GM12892 (cell line): Measurements from ENCODE around the gene NLRC5.
"Not testable (repeated sequence)": the region's sequence is repeated elsewhere in the genome, so short reads cannot be mapped to it uniquely, and the experiment has no call there.

ENCODE experiments used
- DNase-seq: peaks from one replicate; pipeline ENCODE4 v3.0.0; 2011; ENCODE audit not compliant: insufficient read length
- FAIRE-seq: peaks from 2 replicates; lab custom pipeline; 2011; peaks lifted over from hg19 to GRCh38; lab: Jason Lieb, UNC
- POLR2A ChIP-seq: IDR thresholded peaks from 2 replicates; pipeline ENCODE4 v1.6.1; 2011; ENCODE audit warnings: low read depth, low read length, control low read depth
- POLR2AphosphoS5 ChIP-seq: IDR thresholded peaks from 2 replicates; pipeline ENCODE4 v1.6.1; 2011; ENCODE audit warnings: low read depth, low read length, control low read depth
- TAF1 ChIP-seq: IDR thresholded peaks from 2 replicates; pipeline ENCODE4 v1.6.1; 2011; ENCODE audit warnings: low read depth, mild to moderate bottlenecking, control low read depth, low read length, borderline replicate concordance

The NLRC5 gene

DNA sequence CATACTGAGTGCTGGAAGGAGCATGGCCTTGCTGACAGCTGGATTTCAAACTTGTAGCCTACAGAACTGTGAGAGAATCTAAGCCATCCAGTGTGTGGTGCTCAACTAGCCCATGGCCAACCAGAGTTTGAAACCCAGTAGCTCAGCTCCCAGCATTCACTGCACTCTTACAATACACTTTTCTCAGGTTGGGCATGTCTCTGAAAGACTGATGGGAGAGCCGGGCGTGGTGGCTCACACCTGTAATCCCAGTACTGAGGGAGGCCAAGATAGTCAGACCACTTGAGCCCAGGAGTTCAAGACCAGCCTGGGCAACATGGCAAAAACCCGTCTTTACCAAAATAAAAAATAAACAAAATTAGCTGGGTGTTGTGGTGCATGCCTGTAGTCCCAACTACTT, 106.8 kb downstream of the NLRC5 start:
- DNase-seq = no peak
- no peak for TF ChIP-seq TAF1
- no peak for FAIRE-seq

DNA sequence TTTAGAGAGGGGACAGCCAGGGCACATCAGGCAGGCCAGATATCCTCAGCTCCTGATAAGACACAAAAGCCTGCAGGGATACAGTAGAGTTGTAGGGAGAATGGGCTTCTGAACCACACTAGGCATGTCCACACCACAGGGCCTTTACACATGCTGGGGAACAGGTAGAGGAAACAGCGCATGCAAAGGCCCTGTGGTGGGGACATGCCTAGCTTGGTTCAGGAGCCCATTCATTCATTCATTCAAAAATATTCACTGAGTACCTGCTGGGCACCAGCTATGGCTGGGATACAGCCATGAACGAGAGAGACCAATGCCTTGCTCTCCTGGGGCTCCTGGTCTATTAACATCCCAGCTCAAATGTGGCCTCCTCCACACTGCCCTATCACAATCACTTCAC, 107.4 kb downstream of the NLRC5 start:
- DNase-seq (no peak), FAIRE-seq (no peak)
- TF ChIP-seq POLR2A = no peak
- TF ChIP-seq POLR2AphosphoS5 = no peak
- no peak for TF ChIP-seq TAF1

DNA sequence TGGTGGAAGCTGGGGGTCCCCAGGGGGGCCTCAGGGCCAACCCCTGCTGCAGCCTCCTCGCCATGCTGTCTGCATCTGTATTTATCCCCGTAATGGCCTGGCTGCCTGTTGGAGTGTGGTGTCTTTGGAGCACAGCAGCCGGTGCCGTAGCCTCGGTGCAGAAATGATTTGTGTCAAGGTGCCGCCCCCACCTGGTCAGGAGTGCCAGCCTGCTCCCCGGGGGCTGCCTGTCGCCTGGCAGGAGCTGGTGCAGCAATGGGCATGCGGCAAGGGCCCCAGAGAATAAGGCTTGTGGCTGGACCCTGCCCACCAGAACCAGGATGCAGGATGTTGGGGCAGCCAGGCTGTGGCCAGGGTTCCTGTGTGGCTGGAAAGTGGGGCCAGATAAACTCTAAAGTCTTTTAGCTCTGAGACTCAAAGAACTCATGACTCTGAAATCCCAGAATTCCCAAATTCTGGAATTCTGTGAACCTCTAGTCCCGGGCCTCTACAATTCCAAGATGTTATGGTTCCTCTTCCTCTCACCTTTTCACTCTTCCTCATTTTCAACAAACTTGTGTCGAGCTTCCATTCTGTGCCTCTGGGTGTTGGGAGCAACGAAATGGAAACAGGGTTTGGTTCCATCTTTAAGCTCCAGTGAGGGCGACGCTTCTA, 109.0 kb downstream of the NLRC5 start:
- TF ChIP-seq POLR2AphosphoS5 (no peak), POLR2A (no peak), TAF1 (no peak)
- no peak for DNase-seq
- no peak for FAIRE-seq

DNA sequence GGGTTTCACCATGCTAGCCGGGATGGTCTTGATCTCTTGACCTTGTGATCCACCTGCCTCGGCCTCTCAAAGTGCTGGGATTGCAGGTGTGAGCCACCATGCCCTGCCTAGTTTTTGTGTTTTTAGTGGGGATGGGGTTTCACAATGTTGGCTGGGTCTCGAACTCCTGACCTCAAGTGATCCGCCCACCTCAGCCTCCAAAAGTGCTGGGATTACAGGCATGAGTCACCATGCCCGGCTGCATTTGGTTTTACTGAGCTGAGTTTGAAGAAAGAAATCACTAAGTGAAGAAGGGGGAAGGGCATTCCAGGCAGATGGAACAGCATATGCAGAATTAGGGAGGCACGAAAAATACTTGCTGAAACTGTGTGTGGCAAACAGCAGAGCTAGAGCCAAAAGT, 110.6 kb downstream of the NLRC5 start:
- not testable (repeated sequence) for FAIRE-seq, DNase-seq

DNA sequence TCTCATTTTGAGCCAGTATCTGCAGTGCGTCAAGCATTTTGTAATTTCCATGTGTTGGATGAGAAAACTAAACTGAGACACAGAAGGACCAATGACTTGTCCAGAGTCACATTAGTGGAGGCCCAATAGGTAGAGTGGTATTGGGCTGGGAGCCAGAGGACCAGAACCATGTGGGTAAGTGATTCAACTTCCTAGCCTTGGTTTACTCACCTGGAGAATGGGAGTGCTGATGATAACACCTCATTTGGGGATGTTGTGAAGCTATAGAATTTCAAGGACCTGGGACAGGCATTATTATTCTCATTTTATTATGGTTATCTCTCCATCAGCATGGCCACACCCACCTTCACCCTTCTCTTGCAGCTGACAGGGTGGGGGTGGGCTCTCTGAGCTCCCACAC, 111.1 kb downstream of the NLRC5 start:
- DNase-seq (no peak), FAIRE-seq (no peak)
- no peak for TF ChIP-seq POLR2A
- no peak for TF ChIP-seq POLR2AphosphoS5
- TF ChIP-seq TAF1 = no peak

DNA sequence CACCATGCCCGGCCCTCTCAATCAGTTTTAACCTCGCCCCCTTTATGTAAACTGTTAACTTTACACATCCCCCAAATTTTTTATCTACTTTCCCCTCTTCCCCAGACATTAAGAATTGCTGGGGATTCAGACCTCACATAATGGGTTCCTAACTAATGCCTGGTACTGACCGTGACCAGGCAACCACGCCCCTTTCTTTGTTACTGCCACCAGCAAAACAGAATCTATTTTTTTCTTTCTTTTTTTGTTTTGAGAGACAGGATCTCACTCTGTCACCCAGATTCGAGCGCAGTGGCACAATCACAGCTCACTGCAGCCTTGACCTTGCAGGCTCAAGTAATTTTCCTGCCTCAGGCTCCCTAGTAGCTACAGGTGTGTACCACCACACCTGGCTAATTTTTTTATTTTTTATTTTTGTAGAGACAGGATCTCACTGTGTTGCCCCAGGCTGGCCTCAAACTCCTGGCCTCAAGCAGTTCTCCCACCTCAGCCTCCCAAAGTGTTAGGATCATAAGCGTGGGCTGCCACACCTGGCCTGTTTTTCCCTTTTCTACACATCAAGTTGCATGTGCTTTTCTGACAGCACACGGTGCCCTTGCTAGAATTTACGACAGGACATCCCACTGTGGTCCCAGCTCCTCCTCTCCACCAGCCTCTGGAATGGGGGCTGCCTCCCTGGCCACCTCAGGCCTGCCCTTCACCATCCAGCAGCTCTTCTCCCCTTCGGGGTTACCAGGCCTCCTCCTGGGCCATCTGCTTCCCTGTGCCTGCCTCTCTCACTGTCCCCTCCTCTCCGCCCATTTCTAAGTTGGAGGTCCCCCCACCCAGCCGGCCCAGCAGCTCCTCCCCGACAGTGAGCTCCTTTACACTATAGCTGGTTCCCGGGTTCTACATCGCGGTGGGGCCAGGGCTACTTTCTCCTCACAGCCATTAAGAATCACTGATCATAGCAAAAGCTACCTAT, 113.8 kb downstream of the NLRC5 start:
- FAIRE-seq (no peak), DNase-seq (no peak)
- no peak for TF ChIP-seq POLR2A
- TF ChIP-seq POLR2AphosphoS5 = no peak
- no peak for TF ChIP-seq TAF1

DNA sequence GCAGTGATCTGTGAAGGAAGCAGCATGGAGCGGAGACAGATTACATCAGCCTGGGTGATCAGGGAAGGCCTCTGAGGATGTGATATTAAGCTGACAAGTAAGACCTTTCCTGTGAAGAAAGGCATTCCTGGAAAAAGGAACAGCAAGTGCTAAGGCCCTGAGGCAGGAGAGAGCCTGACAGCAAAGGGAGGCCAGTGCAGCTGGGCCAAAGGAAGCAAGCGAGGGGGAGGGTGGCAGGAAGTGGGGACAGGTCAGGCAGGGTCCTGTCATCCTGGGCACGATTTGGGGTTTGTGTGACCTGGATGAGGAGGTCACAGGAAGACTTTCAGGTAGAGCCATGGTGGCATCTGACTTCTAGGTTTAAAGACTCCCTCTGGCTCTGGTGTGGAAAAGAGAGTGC, 115.3 kb downstream of the NLRC5 start:
- FAIRE-seq (peak; percentile 46), DNase-seq (no peak)
- TF ChIP-seq TAF1 (no peak), POLR2A (no peak), POLR2AphosphoS5 (no peak)

DNA sequence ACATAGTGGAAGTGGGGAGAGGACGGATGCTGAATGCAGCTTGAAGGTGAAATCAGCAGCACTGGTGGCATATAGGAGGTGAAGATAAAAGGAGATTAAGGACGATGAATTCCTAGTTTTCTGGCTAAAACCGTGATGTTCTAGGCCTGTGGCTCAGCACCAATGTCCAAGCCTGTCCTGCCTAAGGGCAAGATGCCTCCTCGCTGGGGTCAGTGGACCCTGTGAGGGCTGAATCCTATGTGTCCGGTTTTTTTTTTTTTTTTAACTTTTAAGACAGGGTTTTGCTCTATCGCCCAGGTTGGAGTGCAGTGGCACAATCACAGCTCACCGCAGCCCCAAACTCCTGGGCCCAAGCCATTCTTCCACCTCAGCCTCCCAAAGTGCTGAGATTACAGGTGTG, 115.8 kb downstream of the NLRC5 start:
- peak; percentile 40 for FAIRE-seq
- no peak for TF ChIP-seq POLR2AphosphoS5
- no peak for TF ChIP-seq TAF1
- TF ChIP-seq POLR2A = no peak
- no peak for DNase-seq

DNA sequence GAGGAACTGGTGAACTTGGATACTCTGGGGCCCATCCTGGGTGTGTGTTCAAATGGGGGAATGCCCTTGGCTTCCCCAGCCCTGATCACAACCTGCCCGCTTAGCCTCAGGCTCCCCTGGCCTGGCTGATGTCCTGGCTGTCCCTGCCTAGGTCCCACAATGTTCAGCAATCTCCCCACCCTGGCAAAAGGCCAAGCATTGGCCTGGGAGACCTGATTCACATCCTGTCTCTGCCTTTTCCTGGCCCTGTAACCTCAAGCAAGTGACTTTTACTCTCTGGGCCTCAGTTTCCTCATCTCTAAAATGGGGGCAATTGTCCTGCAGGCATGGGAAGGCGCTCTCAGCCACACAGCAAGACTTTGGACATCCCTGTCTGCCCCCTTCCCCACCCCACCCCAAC, 117.4 kb downstream of the NLRC5 start:
- FAIRE-seq (no peak), DNase-seq (no peak)
- TF ChIP-seq POLR2AphosphoS5 = no peak
- no peak for TF ChIP-seq TAF1
- no peak for TF ChIP-seq POLR2A

DNA sequence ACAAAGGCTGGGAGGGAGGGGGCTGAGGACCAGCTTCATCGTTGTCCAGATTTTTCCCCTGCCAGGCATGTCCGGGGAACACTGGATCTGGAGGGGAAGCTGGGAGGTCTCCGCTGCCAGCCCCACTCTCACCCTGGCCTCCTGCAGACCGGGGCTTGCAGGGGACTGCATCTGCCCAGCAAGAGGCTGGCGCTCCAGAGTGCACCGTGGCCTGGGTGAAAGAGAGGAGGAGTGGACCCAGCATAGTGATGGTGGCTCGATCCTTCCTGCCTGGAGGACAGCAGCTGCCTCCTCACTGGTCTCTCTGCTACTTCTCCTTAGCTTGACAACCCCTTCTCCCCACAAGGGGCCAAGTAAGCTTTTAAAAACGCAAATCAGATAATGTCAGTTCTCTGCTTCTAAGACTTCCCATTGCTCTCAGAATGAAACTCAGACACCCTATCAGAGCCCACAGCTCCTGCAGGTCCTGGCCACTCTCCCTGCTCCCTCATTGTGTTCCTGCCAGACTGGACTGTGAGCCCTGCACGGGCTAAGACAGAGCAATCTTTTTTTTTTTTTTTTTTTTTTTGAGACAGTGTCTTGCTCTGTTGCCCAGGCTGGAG, 118.1 kb downstream of the NLRC5 start:
- FAIRE-seq (no peak), DNase-seq (no peak)
- TF ChIP-seq POLR2A (no peak), TAF1 (no peak), POLR2AphosphoS5 (no peak)

DNA sequence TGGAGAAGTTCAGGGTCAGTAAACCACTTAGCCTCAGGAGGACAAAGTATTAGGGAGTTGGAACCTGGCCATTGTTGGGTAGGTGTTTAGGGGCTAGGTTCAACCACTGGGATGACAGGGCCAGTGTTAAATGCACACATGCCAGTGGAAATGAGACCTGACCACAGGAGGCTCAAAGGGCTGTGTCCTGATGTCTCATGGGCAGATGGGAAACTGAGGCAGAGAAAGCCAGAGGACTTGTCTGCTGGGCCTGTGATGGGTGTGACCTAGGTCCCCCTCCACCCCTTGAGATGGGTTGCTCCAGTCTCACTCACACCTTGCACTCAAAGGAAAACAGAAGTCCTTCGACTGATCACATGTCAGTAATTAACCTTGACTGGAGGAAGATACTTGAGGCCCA, 119.1 kb downstream of the NLRC5 start:
- FAIRE-seq = no peak
- TF ChIP-seq POLR2AphosphoS5 = no peak
- no peak for TF ChIP-seq POLR2A
- TF ChIP-seq TAF1 = no peak
- no peak for DNase-seq

DNA sequence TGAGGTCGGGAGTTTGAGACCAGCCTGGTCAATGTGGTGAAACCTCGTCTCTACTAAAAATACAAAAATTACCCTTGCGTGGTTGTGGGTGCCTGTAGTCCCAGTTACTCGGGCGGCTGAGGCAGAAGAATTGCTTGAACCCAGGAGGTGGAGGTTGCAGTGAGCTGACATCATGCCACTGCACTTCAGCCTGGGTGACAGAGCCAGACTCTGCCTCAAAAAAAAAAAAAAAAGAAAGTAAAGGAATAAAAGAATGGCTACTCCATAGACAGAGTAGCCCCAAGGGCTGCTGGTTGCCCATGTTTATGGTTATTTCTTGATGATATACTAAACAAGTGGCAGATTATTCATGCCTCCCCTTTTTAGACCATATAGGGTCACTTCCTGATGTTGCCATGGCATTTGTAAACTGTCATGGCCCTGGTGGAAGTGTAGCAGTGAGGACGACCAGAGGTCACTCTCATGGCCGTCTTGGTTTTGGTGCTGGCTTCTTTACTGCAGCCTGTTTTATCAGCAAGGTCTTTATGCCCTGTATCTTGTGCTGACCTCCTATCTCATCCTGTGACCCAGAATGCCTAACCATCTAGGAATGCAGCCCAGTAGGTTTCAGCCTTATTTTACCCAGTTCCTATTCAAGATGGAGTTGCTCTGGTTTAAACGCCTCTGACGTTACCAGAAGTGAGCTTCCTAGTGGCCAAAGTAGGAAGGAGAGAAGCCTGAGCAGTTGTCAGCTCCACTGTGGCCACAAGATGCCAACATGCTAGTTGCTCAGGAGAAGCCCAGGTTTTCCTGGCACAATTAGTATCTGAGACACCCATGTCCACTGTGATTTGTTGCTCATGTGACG, 120.1 kb downstream of the NLRC5 start:
- peak; percentile 14 for FAIRE-seq
- not testable (repeated sequence) for DNase-seq
